A549 (cell line): ENCODE results near the gene KBTBD6.

Experiments
- KDM5A ChIP-seq: fragments of 200-600 bp; sonication (generic); IDR thresholded peaks from 2 replicates; pipeline ENCODE4 v1.6.1; 2016; ENCODE audit warnings: antibody characterized with exemption, mild to moderate bottlenecking
- MYC ChIP-seq: IDR thresholded peaks from 2 replicates; pipeline ENCODE4 v1.6.1; 2012; ENCODE audit warnings: mild to moderate bottlenecking, inconsistent platforms, low read length, improper control_type of control experiment, borderline replicate concordance
- POLR2A ChIP-seq: IDR thresholded peaks from 2 replicates; pipeline ENCODE4 v1.6.1; 2012; ENCODE audit warnings: mild to moderate bottlenecking, low read length
- POLR2AphosphoS2 ChIP-seq: conservative IDR thresholded peaks from 2 replicates; pipeline ENCODE4 v1.6.1; 2012; ENCODE audit warnings: low read length, improper control_type of control experiment, inconsistent platforms
- RFX5 ChIP-seq: fragments of 450-650 bp; IDR thresholded peaks from 2 replicates; pipeline ENCODE4 v1.7.1; 2014; ENCODE audit warnings: antibody characterized with exemption, mild to moderate bottlenecking, moderate library complexity
- SMC3 ChIP-seq: fragments of >200 bp; sonication (Bioruptor Twin); formaldehyde crosslinking; IDR thresholded peaks from 3 replicates; pipeline ENCODE4 v1.6.1; 2018; ENCODE audit warnings: inconsistent platforms
- TF ChIP-seq, protein P1 (sequence below): fragments of >200 bp; sonication (Bioruptor Twin); formaldehyde crosslinking; IDR thresholded peaks from 3 replicates; pipeline ENCODE4 v1.5.1; 2016
- TF ChIP-seq, protein P2 (sequence below): fragments of 200-600 bp; sonication (generic); IDR thresholded peaks from 2 replicates; pipeline ENCODE4 v1.6.1; 2016; ENCODE audit warnings: antibody characterized with exemption, mild to moderate bottlenecking, moderate library complexity
- TF ChIP-seq, protein P3 (sequence below): fragments of 150-350 bp; IDR thresholded peaks from 2 replicates; pipeline ENCODE4 v1.6.1; 2014; ENCODE audit warnings: low read depth, mild to moderate bottlenecking, low read length

DNA sequence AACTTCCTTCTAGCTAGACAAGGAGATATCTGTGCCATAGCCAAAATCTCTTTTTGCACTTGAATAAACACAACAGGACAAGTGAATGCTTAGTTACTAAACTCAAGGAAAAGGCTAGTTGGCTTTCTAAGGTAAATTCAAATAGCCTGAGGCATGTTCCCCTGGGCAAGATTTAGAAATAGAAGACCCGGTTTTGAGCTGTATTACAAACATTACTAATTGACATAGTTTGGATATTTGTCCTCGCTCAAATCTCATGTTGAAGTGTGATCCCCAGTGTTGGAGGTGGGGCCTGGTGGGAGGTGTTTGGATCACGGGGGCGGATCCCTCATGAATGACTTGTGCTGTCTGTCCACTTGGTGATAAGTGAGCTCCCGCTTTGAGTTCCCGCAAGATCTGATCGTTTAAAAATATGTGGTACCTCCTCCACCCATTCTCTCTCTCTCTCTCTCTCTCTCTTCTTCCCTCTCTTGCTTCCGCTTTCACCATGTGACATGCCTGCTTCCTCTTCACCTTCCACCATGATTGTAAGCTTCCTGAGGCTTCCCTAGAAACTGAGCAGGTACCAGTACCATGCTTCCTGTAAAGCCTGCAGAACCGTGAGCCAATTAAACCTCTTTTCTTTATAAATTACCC lies 3.9 kb upstream of the KBTBD6 start:
- TF ChIP-seq, protein P1, sequence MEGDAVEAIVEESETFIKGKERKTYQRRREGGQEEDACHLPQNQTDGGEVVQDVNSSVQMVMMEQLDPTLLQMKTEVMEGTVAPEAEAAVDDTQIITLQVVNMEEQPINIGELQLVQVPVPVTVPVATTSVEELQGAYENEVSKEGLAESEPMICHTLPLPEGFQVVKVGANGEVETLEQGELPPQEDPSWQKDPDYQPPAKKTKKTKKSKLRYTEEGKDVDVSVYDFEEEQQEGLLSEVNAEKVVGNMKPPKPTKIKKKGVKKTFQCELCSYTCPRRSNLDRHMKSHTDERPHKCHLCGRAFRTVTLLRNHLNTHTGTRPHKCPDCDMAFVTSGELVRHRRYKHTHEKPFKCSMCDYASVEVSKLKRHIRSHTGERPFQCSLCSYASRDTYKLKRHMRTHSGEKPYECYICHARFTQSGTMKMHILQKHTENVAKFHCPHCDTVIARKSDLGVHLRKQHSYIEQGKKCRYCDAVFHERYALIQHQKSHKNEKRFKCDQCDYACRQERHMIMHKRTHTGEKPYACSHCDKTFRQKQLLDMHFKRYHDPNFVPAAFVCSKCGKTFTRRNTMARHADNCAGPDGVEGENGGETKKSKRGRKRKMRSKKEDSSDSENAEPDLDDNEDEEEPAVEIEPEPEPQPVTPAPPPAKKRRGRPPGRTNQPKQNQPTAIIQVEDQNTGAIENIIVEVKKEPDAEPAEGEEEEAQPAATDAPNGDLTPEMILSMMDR, result no peak
- TF ChIP-seq, protein P2, sequence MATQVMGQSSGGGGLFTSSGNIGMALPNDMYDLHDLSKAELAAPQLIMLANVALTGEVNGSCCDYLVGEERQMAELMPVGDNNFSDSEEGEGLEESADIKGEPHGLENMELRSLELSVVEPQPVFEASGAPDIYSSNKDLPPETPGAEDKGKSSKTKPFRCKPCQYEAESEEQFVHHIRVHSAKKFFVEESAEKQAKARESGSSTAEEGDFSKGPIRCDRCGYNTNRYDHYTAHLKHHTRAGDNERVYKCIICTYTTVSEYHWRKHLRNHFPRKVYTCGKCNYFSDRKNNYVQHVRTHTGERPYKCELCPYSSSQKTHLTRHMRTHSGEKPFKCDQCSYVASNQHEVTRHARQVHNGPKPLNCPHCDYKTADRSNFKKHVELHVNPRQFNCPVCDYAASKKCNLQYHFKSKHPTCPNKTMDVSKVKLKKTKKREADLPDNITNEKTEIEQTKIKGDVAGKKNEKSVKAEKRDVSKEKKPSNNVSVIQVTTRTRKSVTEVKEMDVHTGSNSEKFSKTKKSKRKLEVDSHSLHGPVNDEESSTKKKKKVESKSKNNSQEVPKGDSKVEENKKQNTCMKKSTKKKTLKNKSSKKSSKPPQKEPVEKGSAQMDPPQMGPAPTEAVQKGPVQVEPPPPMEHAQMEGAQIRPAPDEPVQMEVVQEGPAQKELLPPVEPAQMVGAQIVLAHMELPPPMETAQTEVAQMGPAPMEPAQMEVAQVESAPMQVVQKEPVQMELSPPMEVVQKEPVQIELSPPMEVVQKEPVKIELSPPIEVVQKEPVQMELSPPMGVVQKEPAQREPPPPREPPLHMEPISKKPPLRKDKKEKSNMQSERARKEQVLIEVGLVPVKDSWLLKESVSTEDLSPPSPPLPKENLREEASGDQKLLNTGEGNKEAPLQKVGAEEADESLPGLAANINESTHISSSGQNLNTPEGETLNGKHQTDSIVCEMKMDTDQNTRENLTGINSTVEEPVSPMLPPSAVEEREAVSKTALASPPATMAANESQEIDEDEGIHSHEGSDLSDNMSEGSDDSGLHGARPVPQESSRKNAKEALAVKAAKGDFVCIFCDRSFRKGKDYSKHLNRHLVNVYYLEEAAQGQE, result no peak
- TF ChIP-seq KDM5A, result no peak
- no peak for TF ChIP-seq POLR2AphosphoS2
- no peak for TF ChIP-seq POLR2A
- TF ChIP-seq RFX5, result no peak
- TF ChIP-seq SMC3, result no peak
- TF ChIP-seq MYC, result no peak
- TF ChIP-seq, protein P3, sequence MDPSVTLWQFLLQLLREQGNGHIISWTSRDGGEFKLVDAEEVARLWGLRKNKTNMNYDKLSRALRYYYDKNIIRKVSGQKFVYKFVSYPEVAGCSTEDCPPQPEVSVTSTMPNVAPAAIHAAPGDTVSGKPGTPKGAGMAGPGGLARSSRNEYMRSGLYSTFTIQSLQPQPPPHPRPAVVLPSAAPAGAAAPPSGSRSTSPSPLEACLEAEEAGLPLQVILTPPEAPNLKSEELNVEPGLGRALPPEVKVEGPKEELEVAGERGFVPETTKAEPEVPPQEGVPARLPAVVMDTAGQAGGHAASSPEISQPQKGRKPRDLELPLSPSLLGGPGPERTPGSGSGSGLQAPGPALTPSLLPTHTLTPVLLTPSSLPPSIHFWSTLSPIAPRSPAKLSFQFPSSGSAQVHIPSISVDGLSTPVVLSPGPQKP, result no peak
